PC-9 (cell line): ENCODE measurements around the gene TRPV3.

ENCODE experiments used
- CTCF ChIP-seq: fragments of 200-600 bp; sonication (generic); conservative IDR thresholded peaks from 2 replicates; pipeline ENCODE4 v1.6.1; 2017; ENCODE audit warnings: mixed run types, antibody characterized with exemption, mild to moderate bottlenecking, moderate library complexity
- EZH2 ChIP-seq: fragments of 200-600 bp; sonication (generic); IDR thresholded peaks from 2 replicates; pipeline ENCODE4 v1.8.0; 2017; ENCODE audit warnings: antibody characterized with exemption, low read depth

- no peak for TF ChIP-seq CTCF
- TF ChIP-seq EZH2 = no peak
Observed at GRCh38 chr17:3552916-3553315, 4.7 kb downstream of the TRPV3 start.
